Activated naive CD4-positive, alpha-beta T cell treated with anti-CD3 and anti-CD28 coated beads, Interleukin-2, amount 50 U/mL, for 24 hours (primary cell): ENCODE data around the gene SGO2.

Source experiments
- H3K27ac Mint-ChIP-seq: one replicate; pipeline ENCODE4 v1.8.0; 2021; ENCODE audit warnings: mild to moderate bottlenecking, mixed read lengths
- H3K27me3 Mint-ChIP-seq: one replicate; pipeline ENCODE4 v1.8.0; 2021; ENCODE audit warnings: mixed read lengths
- H3K36me3 Mint-ChIP-seq: one replicate; pipeline ENCODE4 v1.8.0; 2021; ENCODE audit warnings: mixed read lengths
- H3K4me1 Mint-ChIP-seq: one replicate; pipeline ENCODE4 v1.8.0; 2021; ENCODE audit warnings: mixed read lengths
- H3K4me3 Mint-ChIP-seq: one replicate; pipeline ENCODE4 v1.8.0; 2021; ENCODE audit warnings: mild to moderate bottlenecking, mixed read lengths
- H3K9me3 Mint-ChIP-seq: one replicate; pipeline ENCODE4 v1.8.0; 2021; ENCODE audit warnings: mixed read lengths

SGO2 gene

GRCh38 chr2:200575957-200576356, 50.0 kb downstream of the SGO2 start:
- no peaks in the 10 kb centered on the region for H3K4me1 Mint-ChIP-seq
- H3K27ac Mint-ChIP-seq = no peak overlapping the region
- H3K27me3 Mint-ChIP-seq = no peaks in the 10 kb centered on the region
- H3K9me3 Mint-ChIP-seq = no peaks in the 10 kb centered on the region
- peaks cover 9% of the 10 kb centered on the region for H3K36me3 Mint-ChIP-seq
- no peak overlapping the region for H3K4me3 Mint-ChIP-seq

- H3K4me1 Mint-ChIP-seq = no peaks in the 10 kb centered on the region
Measured at GRCh38 chr2:200577027-200577426, 51.0 kb downstream of the SGO2 start.

GRCh38 chr2:200578778-200579177, 52.8 kb downstream of the SGO2 start:
- no peak overlapping the region for H3K27ac Mint-ChIP-seq
- H3K4me1 Mint-ChIP-seq = no peaks in the 10 kb centered on the region
- H3K36me3 Mint-ChIP-seq = peaks cover 5% of the 10 kb centered on the region
- H3K4me3 Mint-ChIP-seq = no peak overlapping the region
- H3K27me3 Mint-ChIP-seq = peaks cover under 1% of the 10 kb centered on the region
- no peaks in the 10 kb centered on the region for H3K9me3 Mint-ChIP-seq

More at GRCh38 chr2:200577027-200577426, 51.0 kb downstream of the SGO2 start:
- Mint-ChIP-seq H3K36me3 (peaks cover 5% of the 10 kb centered on the region), H3K27ac (no peak overlapping the region), H3K27me3 (no peaks in the 10 kb centered on the region), H3K9me3 (no peaks in the 10 kb centered on the region), H3K4me3 (no peak overlapping the region)

GRCh38 chr2:200584639-200585038, 58.6 kb downstream of the SGO2 start:
- H3K27me3 Mint-ChIP-seq = peaks cover 6% of the 10 kb centered on the region
- H3K36me3 Mint-ChIP-seq = peaks cover 2% of the 10 kb centered on the region
- H3K9me3 Mint-ChIP-seq = no peaks in the 10 kb centered on the region
- no peak overlapping the region for H3K27ac Mint-ChIP-seq
- H3K4me1 Mint-ChIP-seq = peaks cover 12% of the 10 kb centered on the region
- no peak overlapping the region for H3K4me3 Mint-ChIP-seq

GRCh38 chr2:200585340-200585729, 59.3 kb downstream of the SGO2 start:
- H3K27ac Mint-ChIP-seq = no peak overlapping the region
- peak overlapping the region; percentile 86 for H3K4me3 Mint-ChIP-seq
- H3K36me3 Mint-ChIP-seq = peaks cover 2% of the 10 kb centered on the region
- H3K27me3 Mint-ChIP-seq = peaks cover 6% of the 10 kb centered on the region
- peaks cover 12% of the 10 kb centered on the region for H3K4me1 Mint-ChIP-seq
- H3K9me3 Mint-ChIP-seq = no peaks in the 10 kb centered on the region

- Mint-ChIP-seq H3K27me3 (peaks cover 9% of the 10 kb centered on the region), H3K27ac (peak within 1 kb of the TSS; percentile 76), H3K36me3 (peaks cover 2% of the 10 kb centered on the region), H3K4me3 (peak within 1 kb of the TSS; percentile 86), H3K9me3 (no peaks in the 10 kb centered on the region), H3K4me1 (peaks cover 12% of the 10 kb centered on the region)
Measured at GRCh38 chr2:200585730-200586643, 60.0 kb downstream of the SGO2 start, which contains the start of gene AOX1. AOX1 (plus strand) TSS chr2:200586014; CDS start chr2:200586109, 95 bp downstream.

GRCh38 chr2:200586644-200586975, 60.6 kb downstream of the SGO2 start:
- Mint-ChIP-seq H3K36me3 (peaks cover 2% of the 10 kb centered on the region), H3K27ac (no peak overlapping the region), H3K27me3 (peaks cover 11% of the 10 kb centered on the region)

GRCh38 chr2:200587007-200587616, 61.1 kb downstream of the SGO2 start:
- no peak overlapping the region for H3K27ac Mint-ChIP-seq
- H3K36me3 Mint-ChIP-seq = peaks cover 2% of the 10 kb centered on the region
- H3K4me1 Mint-ChIP-seq = peaks cover 12% of the 10 kb centered on the region
- H3K4me3 Mint-ChIP-seq = peak overlapping the region; percentile 17
- peaks cover 14% of the 10 kb centered on the region for H3K27me3 Mint-ChIP-seq
- no peaks in the 10 kb centered on the region for H3K9me3 Mint-ChIP-seq

More at GRCh38 chr2:200586644-200586975, 60.6 kb downstream of the SGO2 start:
- Mint-ChIP-seq H3K9me3 (no peaks in the 10 kb centered on the region), H3K4me1 (peaks cover 12% of the 10 kb centered on the region), H3K4me3 (peak overlapping the region; percentile 86)

- H3K9me3 Mint-ChIP-seq = no peaks in the 10 kb centered on the region
Measured at GRCh38 chr2:200588076-200588678, 62.2 kb downstream of the SGO2 start.

GRCh38 chr2:200590090-200590489, 64.1 kb downstream of the SGO2 start:
- Mint-ChIP-seq H3K4me1 (peaks cover 7% of the 10 kb centered on the region), H3K36me3 (no peaks in the 10 kb centered on the region), H3K9me3 (no peaks in the 10 kb centered on the region), H3K27ac (no peak overlapping the region), H3K4me3 (no peak overlapping the region), H3K27me3 (peaks cover 16% of the 10 kb centered on the region)

More at GRCh38 chr2:200588076-200588678, 62.2 kb downstream of the SGO2 start:
- Mint-ChIP-seq H3K27ac (no peak overlapping the region), H3K36me3 (no peaks in the 10 kb centered on the region), H3K4me3 (no peak overlapping the region), H3K27me3 (peaks cover 15% of the 10 kb centered on the region), H3K4me1 (peaks cover 12% of the 10 kb centered on the region)

GRCh38 chr2:200591308-200591707, 65.3 kb downstream of the SGO2 start:
- H3K36me3 Mint-ChIP-seq = no peaks in the 10 kb centered on the region
- H3K4me3 Mint-ChIP-seq = no peak overlapping the region
- peaks cover 5% of the 10 kb centered on the region for H3K9me3 Mint-ChIP-seq
- H3K4me1 Mint-ChIP-seq = peaks cover 2% of the 10 kb centered on the region
- H3K27ac Mint-ChIP-seq = no peak overlapping the region
- peaks cover 14% of the 10 kb centered on the region for H3K27me3 Mint-ChIP-seq

GRCh38 chr2:200592406-200593075, 66.5 kb downstream of the SGO2 start:
- Mint-ChIP-seq H3K4me1 (no peaks in the 10 kb centered on the region), H3K27ac (no peak overlapping the region), H3K36me3 (no peaks in the 10 kb centered on the region), H3K9me3 (peaks cover 7% of the 10 kb centered on the region), H3K4me3 (no peak overlapping the region), H3K27me3 (peaks cover 13% of the 10 kb centered on the region)

- Mint-ChIP-seq H3K36me3 (no peaks in the 10 kb centered on the region), H3K4me1 (no peaks in the 10 kb centered on the region), H3K4me3 (no peak overlapping the region), H3K27me3 (peaks cover 15% of the 10 kb centered on the region), H3K9me3 (peaks cover 7% of the 10 kb centered on the region), H3K27ac (no peak overlapping the region)
Measured at GRCh38 chr2:200593905-200594304, 67.9 kb downstream of the SGO2 start.

GRCh38 chr2:200595913-200596312, 69.9 kb downstream of the SGO2 start:
- no peaks in the 10 kb centered on the region for H3K4me1 Mint-ChIP-seq
- peaks cover 13% of the 10 kb centered on the region for H3K27me3 Mint-ChIP-seq
- H3K9me3 Mint-ChIP-seq = peaks cover 7% of the 10 kb centered on the region
- no peaks in the 10 kb centered on the region for H3K36me3 Mint-ChIP-seq
- no peak overlapping the region for H3K27ac Mint-ChIP-seq
- H3K4me3 Mint-ChIP-seq = no peak overlapping the region

GRCh38 chr2:200596774-200597570, 71.0 kb downstream of the SGO2 start:
- peaks cover 7% of the 10 kb centered on the region for H3K9me3 Mint-ChIP-seq
- no peaks in the 10 kb centered on the region for H3K36me3 Mint-ChIP-seq
- H3K27ac Mint-ChIP-seq = no peak overlapping the region
- no peaks in the 10 kb centered on the region for H3K4me1 Mint-ChIP-seq
- H3K27me3 Mint-ChIP-seq = peaks cover 7% of the 10 kb centered on the region
- no peak overlapping the region for H3K4me3 Mint-ChIP-seq
